ENCODE measurements around the gene ANKRD40.

The ANKRD40 gene

DNA sequence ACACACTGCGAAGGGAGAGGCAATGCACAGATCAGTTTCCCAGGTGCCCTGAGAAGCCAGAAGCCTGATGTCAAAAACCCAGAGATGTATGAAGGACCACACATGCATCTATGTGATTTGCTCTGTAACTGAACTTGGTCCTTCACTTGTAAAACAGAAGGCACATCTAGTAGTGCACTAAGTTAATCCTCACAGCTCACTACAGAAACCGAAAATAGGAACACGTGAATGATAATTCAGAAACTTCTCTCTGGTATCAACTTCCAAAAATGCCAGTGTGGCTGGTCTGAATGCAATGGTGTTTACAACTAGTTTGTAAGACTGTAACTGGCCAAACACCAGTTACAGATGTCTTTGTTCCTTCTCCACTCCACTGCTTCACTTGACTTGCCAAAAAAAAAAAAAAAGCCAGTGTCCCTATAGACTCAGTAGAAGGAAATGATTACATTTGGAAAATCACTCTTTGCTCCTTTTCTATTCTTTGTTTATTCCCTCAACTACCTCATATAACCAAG lies 11.3 kb downstream of the ANKRD40 start:
- TF ChIP-seq YY1 (IDR thresholded peaks at IDR 0.05; ENCODE audit: insufficient read depth, insufficient read length) (no peak), ZNF274 (IDR thresholded peaks at IDR 0.05; ENCODE audit: low read depth, low read length) (no peak), SUZ12 (IDR thresholded peaks at IDR 0.05; ENCODE audit: extremely low read depth, insufficient read depth, insufficient read length) (no peak)
- Histone ChIP-seq H3K9me3 (ENCODE audit: insufficient read depth, low read length) (no peaks in the 10 kb centered on the region), H3K27me3 (ENCODE audit: insufficient read depth, insufficient read length) (no peaks in the 10 kb centered on the region), H3K36me3 (ENCODE audit: insufficient read depth, insufficient read length, low read length) (peaks cover 89% of the 10 kb centered on the region), H3K9ac (ENCODE audit: insufficient read length, low read depth) (no peak overlapping the region), H3K4me3 (ENCODE audit: insufficient read length, low read depth) (no peak overlapping the region), H3K4me1 (ENCODE audit: insufficient read depth, insufficient read length) (no peaks in the 10 kb centered on the region)
- no peak for DNase-seq (ENCODE audit: low read depth, low spot score)

DNA sequence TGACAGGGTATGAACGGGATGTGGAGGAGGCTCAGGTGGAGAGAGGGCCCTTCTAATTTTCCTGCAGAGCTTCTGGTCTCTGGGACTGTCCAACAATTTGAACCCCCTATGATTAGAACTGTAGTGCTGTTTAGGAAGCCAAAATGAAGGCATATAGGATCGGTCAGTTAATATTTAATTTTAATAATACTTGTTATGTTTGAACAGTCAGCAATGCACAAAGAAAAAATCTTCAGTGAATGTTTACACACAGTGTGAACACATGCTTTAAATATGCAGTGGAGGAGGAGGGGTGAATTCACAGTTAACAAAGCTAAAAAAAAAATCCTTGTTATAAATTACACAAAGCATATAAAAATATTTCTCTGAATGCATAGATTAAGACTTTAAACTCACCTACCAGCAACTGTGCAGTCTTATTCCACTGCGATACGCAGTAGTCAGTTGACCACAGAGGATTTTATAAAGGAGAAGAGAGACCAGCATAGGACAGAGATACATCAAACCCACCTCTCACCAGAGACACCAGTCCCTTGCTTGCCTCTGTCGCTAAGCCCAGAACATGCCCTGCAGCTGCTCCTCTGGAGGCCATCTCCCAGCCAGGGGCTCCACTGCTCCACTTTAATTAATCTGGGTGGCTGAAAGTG lies 14.6 kb downstream of the ANKRD40 start:
- H3K9me3 ChIP-seq (ENCODE audit: insufficient read depth, low read length) = no peaks in the 10 kb centered on the region
- TF ChIP-seq SUZ12 (IDR thresholded peaks at IDR 0.05; ENCODE audit: extremely low read depth, insufficient read depth, insufficient read length) (no peak), YY1 (IDR thresholded peaks at IDR 0.05; ENCODE audit: insufficient read depth, insufficient read length) (no peak), ZNF274 (IDR thresholded peaks at IDR 0.05; ENCODE audit: low read depth, low read length) (no peak)
- H3K4me3 ChIP-seq (ENCODE audit: insufficient read length, low read depth) = no peak overlapping the region
- H3K4me1 ChIP-seq (ENCODE audit: insufficient read depth, insufficient read length) = peaks cover 19% of the 10 kb centered on the region
- H3K36me3 ChIP-seq (ENCODE audit: insufficient read depth, insufficient read length, low read length) = peaks cover 62% of the 10 kb centered on the region
- H3K9ac ChIP-seq (ENCODE audit: insufficient read length, low read depth) = no peak overlapping the region
- no peak for DNase-seq (ENCODE audit: low read depth, low spot score)
- H3K27me3 ChIP-seq (ENCODE audit: insufficient read depth, insufficient read length) = no peaks in the 10 kb centered on the region

DNA sequence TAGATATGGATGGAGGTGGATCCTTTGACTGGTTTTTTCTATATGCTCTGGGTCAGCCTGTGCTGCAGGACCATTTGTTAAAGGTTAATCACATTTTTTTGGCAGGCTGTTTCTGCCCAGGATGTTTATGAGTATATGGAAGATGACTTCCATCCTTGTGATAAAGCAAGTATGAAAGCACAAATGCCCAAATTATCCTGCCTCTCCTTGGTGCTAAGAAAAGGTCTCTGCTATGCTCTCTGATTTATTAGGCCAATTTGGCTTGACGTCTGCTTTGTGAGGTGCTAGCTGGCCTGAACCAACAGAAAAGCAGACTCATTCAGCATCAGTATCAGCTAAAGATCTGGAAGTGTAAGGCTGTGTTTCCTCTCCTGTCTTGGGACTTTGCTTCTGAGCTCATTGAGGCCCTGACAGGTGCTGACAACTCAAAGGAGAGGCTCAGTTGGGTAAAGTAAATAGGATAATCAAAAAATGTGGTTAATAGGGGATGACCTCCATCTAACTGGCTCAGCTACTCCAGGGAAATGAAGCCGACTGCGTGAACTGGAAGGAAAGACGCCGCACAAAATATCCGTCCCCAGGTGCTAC lies 15.2 kb downstream of the ANKRD40 start:
- H3K9ac ChIP-seq (ENCODE audit: insufficient read length, low read depth) = no peak overlapping the region

DNA sequence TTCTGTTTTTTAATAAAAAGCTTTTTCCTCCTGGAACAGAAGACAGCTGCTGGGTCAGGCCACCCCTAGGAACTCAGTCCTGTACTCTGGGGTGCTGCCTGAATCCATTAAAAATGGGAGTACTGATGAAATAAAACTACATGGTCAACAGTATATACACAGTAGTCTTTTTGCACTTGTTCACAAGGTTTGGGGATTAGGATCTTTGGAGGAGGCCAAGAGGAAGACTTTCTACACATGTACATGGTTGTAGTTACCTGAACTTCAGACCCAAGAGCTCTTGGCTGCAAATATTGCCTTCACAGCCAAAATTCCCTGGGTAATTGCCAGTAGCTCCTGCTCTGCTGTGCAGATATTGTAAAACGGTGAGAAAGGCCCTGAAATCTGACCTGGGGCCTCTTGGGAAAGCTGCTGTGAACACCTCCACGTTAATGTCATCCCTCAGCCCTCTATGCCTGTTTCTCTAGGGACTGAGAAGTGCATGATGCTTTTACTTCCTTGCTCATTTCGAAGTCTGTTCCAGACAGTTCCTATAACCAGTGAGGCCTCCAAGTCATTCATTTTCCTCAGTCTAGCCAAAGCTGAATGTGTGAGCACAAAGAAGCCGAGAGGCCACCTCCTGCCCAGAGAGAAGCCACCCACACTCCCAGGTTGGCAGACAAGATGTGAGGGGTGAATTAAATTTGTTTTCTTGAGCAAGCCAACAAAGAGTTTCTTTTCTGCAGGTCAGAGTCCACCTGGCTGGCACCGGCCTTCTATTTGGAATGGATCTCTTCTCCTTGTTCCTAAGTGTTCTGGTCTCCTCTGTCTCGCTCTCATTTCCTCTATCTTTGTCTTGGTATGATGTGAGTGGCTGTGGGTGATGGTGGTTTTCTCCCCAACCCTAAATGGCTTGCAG lies 15.9 kb downstream of the ANKRD40 start:
- Histone ChIP-seq H3K27me3 (ENCODE audit: insufficient read depth, insufficient read length) (no peaks in the 10 kb centered on the region), H3K36me3 (ENCODE audit: insufficient read depth, insufficient read length, low read length) (peaks cover 49% of the 10 kb centered on the region), H3K4me3 (ENCODE audit: insufficient read length, low read depth) (no peak overlapping the region), H3K9ac (ENCODE audit: insufficient read length, low read depth) (no peak overlapping the region), H3K9me3 (ENCODE audit: insufficient read depth, low read length) (no peaks in the 10 kb centered on the region), H3K4me1 (ENCODE audit: insufficient read depth, insufficient read length) (peaks cover 24% of the 10 kb centered on the region)
- no peak for DNase-seq (ENCODE audit: low read depth, low spot score)
- no peak for TF ChIP-seq YY1 (IDR thresholded peaks at IDR 0.05; ENCODE audit: insufficient read depth, insufficient read length)
- TF ChIP-seq ZNF274 (IDR thresholded peaks at IDR 0.05; ENCODE audit: low read depth, low read length) = no peak
- no peak for TF ChIP-seq SUZ12 (IDR thresholded peaks at IDR 0.05; ENCODE audit: extremely low read depth, insufficient read depth, insufficient read length)

More for the DNA sequence above, 15.2 kb downstream of the ANKRD40 start:
- Histone ChIP-seq H3K36me3 (ENCODE audit: insufficient read depth, insufficient read length, low read length) (peaks cover 57% of the 10 kb centered on the region), H3K9me3 (ENCODE audit: insufficient read depth, low read length) (no peaks in the 10 kb centered on the region), H3K27me3 (ENCODE audit: insufficient read depth, insufficient read length) (no peaks in the 10 kb centered on the region), H3K4me3 (ENCODE audit: insufficient read length, low read depth) (no peak overlapping the region), H3K4me1 (ENCODE audit: insufficient read depth, insufficient read length) (peaks cover 20% of the 10 kb centered on the region)
- TF ChIP-seq ZNF274 (IDR thresholded peaks at IDR 0.05; ENCODE audit: low read depth, low read length) = no peak
- no peak for TF ChIP-seq YY1 (IDR thresholded peaks at IDR 0.05; ENCODE audit: insufficient read depth, insufficient read length)
- no peak for TF ChIP-seq SUZ12 (IDR thresholded peaks at IDR 0.05; ENCODE audit: extremely low read depth, insufficient read depth, insufficient read length)
- DNase-seq (ENCODE audit: low read depth, low spot score) = no peak

DNA sequence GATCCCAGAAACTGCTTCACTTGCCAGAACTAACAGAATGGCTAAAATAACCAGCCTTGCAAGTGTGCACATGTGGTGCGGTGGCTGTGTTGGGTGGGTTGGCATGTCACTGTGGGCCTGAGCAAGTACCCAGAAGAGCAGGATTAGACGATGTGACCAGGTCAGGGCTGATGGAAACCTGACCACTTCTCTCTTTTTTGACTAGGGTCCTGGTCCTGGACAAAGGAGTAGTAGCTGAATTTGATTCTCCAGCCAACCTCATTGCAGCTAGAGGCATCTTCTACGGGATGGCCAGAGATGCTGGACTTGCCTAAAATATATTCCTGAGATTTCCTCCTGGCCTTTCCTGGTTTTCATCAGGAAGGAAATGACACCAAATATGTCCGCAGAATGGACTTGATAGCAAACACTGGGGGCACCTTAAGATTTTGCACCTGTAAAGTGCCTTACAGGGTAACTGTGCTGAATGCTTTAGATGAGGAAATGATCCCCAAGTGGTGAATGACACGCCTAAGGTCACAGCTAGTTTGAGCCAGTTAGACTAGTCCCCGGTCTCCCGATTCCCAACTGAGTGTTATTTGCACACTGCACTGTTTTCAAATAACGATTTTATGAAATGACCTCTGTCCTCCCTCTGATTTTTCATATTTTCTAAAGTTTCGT lies 16.7 kb downstream of the ANKRD40 start:
- Histone ChIP-seq H3K9ac (ENCODE audit: insufficient read length, low read depth) (peak overlapping the region; percentile 6), H3K27me3 (ENCODE audit: insufficient read depth, insufficient read length) (no peaks in the 10 kb centered on the region), H3K4me1 (ENCODE audit: insufficient read depth, insufficient read length) (peaks cover 29% of the 10 kb centered on the region), H3K4me3 (ENCODE audit: insufficient read length, low read depth) (no peak overlapping the region), H3K9me3 (ENCODE audit: insufficient read depth, low read length) (no peaks in the 10 kb centered on the region), H3K36me3 (ENCODE audit: insufficient read depth, insufficient read length, low read length) (peaks cover 41% of the 10 kb centered on the region)
- no peak for DNase-seq (ENCODE audit: low read depth, low spot score)
- TF ChIP-seq ZNF274 (IDR thresholded peaks at IDR 0.05; ENCODE audit: low read depth, low read length) = no peak
- TF ChIP-seq SUZ12 (IDR thresholded peaks at IDR 0.05; ENCODE audit: extremely low read depth, insufficient read depth, insufficient read length) = no peak
- TF ChIP-seq YY1 (IDR thresholded peaks at IDR 0.05; ENCODE audit: insufficient read depth, insufficient read length) = no peak

DNA sequence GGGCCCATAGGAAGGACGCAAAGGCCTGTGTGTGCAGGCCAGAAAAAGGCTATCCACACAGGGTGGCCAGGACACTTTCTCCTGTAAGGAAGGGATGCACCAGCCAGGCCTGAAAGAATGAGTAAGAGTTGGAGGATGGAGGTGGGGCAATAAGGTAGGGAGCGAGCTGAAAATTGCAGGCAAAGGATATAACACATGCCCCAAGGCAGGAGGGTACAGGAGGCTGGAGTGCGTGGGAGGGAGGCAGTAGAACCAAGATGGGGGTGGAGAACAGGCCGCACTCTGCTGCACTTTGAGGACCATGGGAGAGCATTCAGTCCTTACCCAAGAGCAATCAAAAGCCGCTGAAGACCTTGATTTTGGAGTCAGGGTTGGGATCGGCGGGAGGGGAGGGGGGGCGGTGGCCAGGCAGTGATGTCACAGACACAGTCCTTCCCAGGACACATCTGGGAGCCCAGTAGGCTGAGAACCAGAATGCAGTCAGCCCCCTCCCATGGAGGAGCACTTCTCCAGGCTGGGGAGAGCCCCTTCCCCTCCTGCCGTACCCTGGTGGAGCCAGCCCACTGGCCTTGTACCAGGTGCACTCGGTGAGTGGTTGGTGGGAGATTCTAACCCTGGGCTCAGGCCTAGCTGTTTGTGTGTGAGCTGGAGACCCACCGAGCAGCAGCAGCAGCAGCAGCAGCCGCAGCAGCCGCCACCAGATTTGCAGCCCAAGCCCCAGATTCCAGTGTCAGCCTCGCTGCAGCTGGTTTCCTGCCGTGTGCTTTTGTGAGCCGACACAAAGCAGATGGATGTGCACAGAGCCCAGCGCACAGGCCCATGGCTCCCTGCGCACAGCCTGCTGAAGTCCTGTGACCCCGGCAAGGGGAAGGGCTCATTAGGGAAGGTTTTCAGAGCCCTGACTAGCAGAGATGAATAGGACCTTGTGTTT lies 17.5 kb downstream of the ANKRD40 start:
- H3K4me1 ChIP-seq (ENCODE audit: insufficient read depth, insufficient read length) = peaks cover 29% of the 10 kb centered on the region
- peaks cover 33% of the 10 kb centered on the region for H3K36me3 ChIP-seq (ENCODE audit: insufficient read depth, insufficient read length, low read length)
- peak overlapping the region; percentile 43 for H3K9ac ChIP-seq (ENCODE audit: insufficient read length, low read depth)
- H3K9me3 ChIP-seq (ENCODE audit: insufficient read depth, low read length) = no peaks in the 10 kb centered on the region
- no peak for TF ChIP-seq ZNF274 (IDR thresholded peaks at IDR 0.05; ENCODE audit: low read depth, low read length)
- TF ChIP-seq SUZ12 (IDR thresholded peaks at IDR 0.05; ENCODE audit: extremely low read depth, insufficient read depth, insufficient read length) = no peak
- TF ChIP-seq YY1 (IDR thresholded peaks at IDR 0.05; ENCODE audit: insufficient read depth, insufficient read length) = no peak
- no peak overlapping the region for H3K4me3 ChIP-seq (ENCODE audit: insufficient read length, low read depth)
- no peaks in the 10 kb centered on the region for H3K27me3 ChIP-seq (ENCODE audit: insufficient read depth, insufficient read length)
- DNase-seq (ENCODE audit: low read depth, low spot score) = no peak
